Activated CD8-positive, alpha-beta memory T cell treated with anti-CD3 and anti-CD28 coated beads, Interleukin-2, amount 50 U/mL, for 1 hour (primary cell): ENCODE measurements around the gene HSD17B3.
"Not testable (repeated sequence)": the region's sequence is repeated elsewhere in the genome, so short reads cannot be mapped to it uniquely, and the experiment has no call there.

ENCODE experiments used
- DNase-seq: peaks from one replicate; pipeline ENCODE4 v3.0.0-alpha.2; 2020; ENCODE audit errors: extremely low read depth

HSD17B3 gene

DNA sequence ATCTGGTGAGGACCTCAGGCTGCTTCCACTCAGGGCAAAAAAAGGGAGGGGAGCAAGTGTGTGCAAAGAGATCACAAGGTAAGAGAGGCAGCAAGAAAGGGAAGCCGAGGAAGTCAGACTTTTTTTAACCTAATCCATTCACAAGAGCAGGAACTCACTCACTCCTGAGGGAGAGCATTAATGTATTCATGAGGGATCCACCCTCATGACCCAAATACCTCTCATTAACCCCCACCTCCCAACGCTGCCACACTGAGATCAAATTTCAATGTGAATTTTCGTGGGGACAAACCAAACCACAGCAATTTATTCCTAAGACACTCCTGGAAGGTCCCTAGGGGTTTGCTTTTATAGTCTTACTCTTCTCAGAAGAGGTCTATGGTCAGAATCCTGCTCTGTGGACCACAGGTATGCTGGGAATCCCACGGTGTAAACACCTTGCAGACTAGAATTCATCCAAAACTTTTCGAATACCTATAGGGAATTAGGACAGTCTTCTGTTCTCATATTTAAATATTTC, 108.7 kb downstream of the HSD17B3 start:
- no peak for DNase-seq

GRCh38 chr9:96192710-96193109, 109.3 kb downstream of the HSD17B3 start:
- DNase-seq = no peak

DNA sequence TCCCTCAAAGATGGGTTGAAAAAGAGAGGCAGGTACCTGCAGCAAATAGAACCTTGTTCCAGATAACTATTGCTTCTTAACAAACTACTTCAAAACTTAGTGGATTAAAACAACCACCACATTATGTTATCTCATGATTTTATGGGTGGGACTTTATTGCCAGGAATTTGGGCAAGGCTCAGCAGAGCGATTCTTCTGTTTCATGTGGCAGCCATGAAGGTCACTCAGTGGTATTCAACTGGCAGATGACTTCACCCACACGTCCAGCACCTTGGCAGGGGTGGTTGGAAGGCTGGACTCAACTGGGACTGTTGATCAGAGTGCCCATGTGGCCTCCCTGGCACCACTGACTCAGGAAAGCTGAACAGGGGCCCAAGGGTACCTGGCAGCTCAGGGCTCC, 112.0 kb downstream of the HSD17B3 start:
- DNase-seq = no peak

GRCh38 chr9:96189581-96189980, 112.4 kb downstream of the HSD17B3 start:
- DNase-seq = not testable (repeated sequence)

GRCh38 chr9:96188571-96188970, 113.4 kb downstream of the HSD17B3 start:
- DNase-seq = no peak

GRCh38 chr9:96187151-96187555, 114.8 kb downstream of the HSD17B3 start:
- no peak for DNase-seq

- no peak for DNase-seq
Measured at GRCh38 chr9:96186591-96187011, 115.4 kb downstream of the HSD17B3 start.

GRCh38 chr9:96185518-96186156, 116.3 kb downstream of the HSD17B3 start:
- DNase-seq = no peak
